ENCODE data around the gene ZNF773.
"Not testable (repeated sequence)": the region's sequence is repeated elsewhere in the genome, so short reads cannot be mapped to it uniquely, and the experiment has no call there.

Gene ZNF773

GRCh38 chr19:57499680-57500395 is at the start of gene ZNF773:
TSS of gene ZNF773 (plus strand) at chr19:57499938. CDS start at chr19:57500081, 143 bp downstream.
- DNase-seq, result peak; percentile 96

GRCh38 chr19:57452307-57452706 is 47.4 kb upstream of the ZNF773 start:
- DNase-seq, result no peak

- DNase-seq, result no peak
Observed at GRCh38 chr19:57465680-57466381, 33.9 kb upstream of the ZNF773 start.

GRCh38 chr19:57466489-57466888 is 33.2 kb upstream of the ZNF773 start:
- no peak for DNase-seq

GRCh38 chr19:57473646-57474045 is 26.1 kb upstream of the ZNF773 start:
- DNase-seq, result no peak

GRCh38 chr19:57477191-57478008 is 22.3 kb upstream of the ZNF773 start, which contains the start of gene ZNF772:
TSS of gene ZNF772 (minus strand) at chr19:57477566. CDS start at chr19:57477309, 257 bp downstream.
- DNase-seq, result peak; percentile 93

- DNase-seq, result peak; percentile 92
Observed at GRCh38 chr19:57487477-57488298, 12.1 kb upstream of the ZNF773 start, which contains the start of gene ZNF419. TSS of gene ZNF419 (plus strand) at chr19:57487750. CDS start at chr19:57487951, 201 bp downstream.

- not testable (repeated sequence) for DNase-seq
Observed at GRCh38 chr19:57488299-57488644, 11.5 kb upstream of the ZNF773 start.

GRCh38 chr19:57499332-57499679 is 432 bp upstream of the ZNF773 start:
- DNase-seq, result not testable (repeated sequence)

- DNase-seq, result not testable (repeated sequence)
Observed at GRCh38 chr19:57500400-57500799, 662 bp downstream of the ZNF773 start.

GRCh38 chr19:57506163-57506562 is 6.4 kb downstream of the ZNF773 start:
- DNase-seq, result no peak

GRCh38 chr19:57511484-57511883 is 11.7 kb downstream of the ZNF773 start:
- no peak for DNase-seq

GRCh38 chr19:57512845-57513244 is 13.1 kb downstream of the ZNF773 start:
- DNase-seq, result no peak

GRCh38 chr19:57515255-57515654 is 15.5 kb downstream of the ZNF773 start:
- DNase-seq, result no peak

GRCh38 chr19:57518021-57518420 is 18.3 kb downstream of the ZNF773 start:
- not testable (repeated sequence) for DNase-seq

- peak; percentile 93 for DNase-seq
Observed at GRCh38 chr19:57527136-57527881, 27.6 kb downstream of the ZNF773 start, which contains the start of gene ZNF549. TSS of gene ZNF549 (plus strand) at chr19:57527356. CDS start at chr19:57527574, 218 bp downstream.

- DNase-seq, result no peak
Observed at GRCh38 chr19:57537953-57538547, 38.3 kb downstream of the ZNF773 start.

- no peak for DNase-seq
Observed at GRCh38 chr19:57546513-57546912, 46.8 kb downstream of the ZNF773 start.

GRCh38 chr19:57552432-57552831 is 52.7 kb downstream of the ZNF773 start:
- no peak for DNase-seq

- DNase-seq, result no peak
Observed at GRCh38 chr19:57557659-57558058, 57.9 kb downstream of the ZNF773 start.

All from left hindlimb (tissue), 1 donor.